Activated CD8-positive, alpha-beta T cell treated with anti-CD3 and anti-CD28 coated beads for 36 hours (primary cell): ENCODE data around the gene ADAM22. TPM values are rescaled to one million over a fixed set of nuclear protein-coding genes. Genes with fewer than 3 reads are reported as not detected.

Experiments
- ATAC-seq: fragments of 200-7000 bp; cut with Tn5 transposase; one replicate; pipeline ENCODE4 v1.10.0; 2021; ENCODE audit warnings: mild to moderate bottlenecking, moderate library complexity
- CTCF ChIA-PET: fragments of 350-600 bp; sonication (Branson Sonifier 250); formaldehyde crosslinking; loops from one replicate; lab custom pipeline; 2021; ENCODE audit warnings: antibody characterized with exemption; lab: Charles Lee
- POLR2A ChIA-PET: fragments of 350-600 bp; sonication (Branson Sonifier 250); formaldehyde crosslinking; loops from one replicate; lab custom pipeline; 2021; ENCODE audit warnings: antibody characterized with exemption; lab: Charles Lee
- DNase-seq: peaks from one replicate; pipeline ENCODE4 v3.0.0-alpha.2; 2020
- H3K27ac Mint-ChIP-seq: one replicate; pipeline ENCODE4 v1.8.0; 2021; ENCODE audit warnings: mild to moderate bottlenecking, mixed read lengths
- H3K27me3 Mint-ChIP-seq: one replicate; pipeline ENCODE4 v1.8.0; 2021; ENCODE audit warnings: mixed read lengths
- H3K36me3 Mint-ChIP-seq: one replicate; pipeline ENCODE4 v1.8.0; 2021; ENCODE audit warnings: low read depth, mixed read lengths
- H3K4me1 Mint-ChIP-seq: one replicate; pipeline ENCODE4 v1.8.0; 2021; ENCODE audit warnings: low read depth, mixed read lengths
- H3K4me3 Mint-ChIP-seq: one replicate; pipeline ENCODE4 v1.8.0; 2021; ENCODE audit warnings: mild to moderate bottlenecking, moderate library complexity, mixed read lengths
- H3K9me3 Mint-ChIP-seq: one replicate; pipeline ENCODE4 v1.8.0; 2021; ENCODE audit warnings: mixed read lengths
- intact Hi-C: fragments of 100-400 bp; cut with micrococcal nuclease; formaldehyde crosslinking; loops from one replicate; pipeline ENCODE4 v1.10.0; 2022
- total RNA-seq, 2 experiments: library from RNA; stranded (reverse); gene quantifications; one replicate each; pipeline ENCODE4 v1.2.3, GENCODE V29; 2021
- TF ChIP-seq, protein P1 (sequence below): fragments of 200-600 bp; IDR thresholded peaks from one replicate; pipeline ENCODE4 v1.8.0; 2022; ENCODE audit warnings: antibody characterized with exemption, mild to moderate bottlenecking

The ADAM22 gene
- total RNA-seq, 2 experiments from 2014 or later: 2.3 to 3.0 TPM

GRCh38 chr7:88184848-88185304, 250.8 kb downstream of the ADAM22 start:
- TF ChIP-seq, protein P1, sequence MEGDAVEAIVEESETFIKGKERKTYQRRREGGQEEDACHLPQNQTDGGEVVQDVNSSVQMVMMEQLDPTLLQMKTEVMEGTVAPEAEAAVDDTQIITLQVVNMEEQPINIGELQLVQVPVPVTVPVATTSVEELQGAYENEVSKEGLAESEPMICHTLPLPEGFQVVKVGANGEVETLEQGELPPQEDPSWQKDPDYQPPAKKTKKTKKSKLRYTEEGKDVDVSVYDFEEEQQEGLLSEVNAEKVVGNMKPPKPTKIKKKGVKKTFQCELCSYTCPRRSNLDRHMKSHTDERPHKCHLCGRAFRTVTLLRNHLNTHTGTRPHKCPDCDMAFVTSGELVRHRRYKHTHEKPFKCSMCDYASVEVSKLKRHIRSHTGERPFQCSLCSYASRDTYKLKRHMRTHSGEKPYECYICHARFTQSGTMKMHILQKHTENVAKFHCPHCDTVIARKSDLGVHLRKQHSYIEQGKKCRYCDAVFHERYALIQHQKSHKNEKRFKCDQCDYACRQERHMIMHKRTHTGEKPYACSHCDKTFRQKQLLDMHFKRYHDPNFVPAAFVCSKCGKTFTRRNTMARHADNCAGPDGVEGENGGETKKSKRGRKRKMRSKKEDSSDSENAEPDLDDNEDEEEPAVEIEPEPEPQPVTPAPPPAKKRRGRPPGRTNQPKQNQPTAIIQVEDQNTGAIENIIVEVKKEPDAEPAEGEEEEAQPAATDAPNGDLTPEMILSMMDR: no peak
- no peaks in the 10 kb centered on the region for H3K9me3 Mint-ChIP-seq
- no peak for ATAC-seq
- no peaks in the 10 kb centered on the region for H3K4me1 Mint-ChIP-seq
- DNase-seq: peak; percentile 4
- intact Hi-C loops: no loop called here
- CTCF ChIA-PET: no interaction called here
- no peak overlapping the region for H3K27ac Mint-ChIP-seq
- POLR2A ChIA-PET: no interaction called here
- H3K27me3 Mint-ChIP-seq: no peaks in the 10 kb centered on the region
- H3K36me3 Mint-ChIP-seq: no peaks in the 10 kb centered on the region
- H3K4me3 Mint-ChIP-seq: no peak overlapping the region

DNA sequence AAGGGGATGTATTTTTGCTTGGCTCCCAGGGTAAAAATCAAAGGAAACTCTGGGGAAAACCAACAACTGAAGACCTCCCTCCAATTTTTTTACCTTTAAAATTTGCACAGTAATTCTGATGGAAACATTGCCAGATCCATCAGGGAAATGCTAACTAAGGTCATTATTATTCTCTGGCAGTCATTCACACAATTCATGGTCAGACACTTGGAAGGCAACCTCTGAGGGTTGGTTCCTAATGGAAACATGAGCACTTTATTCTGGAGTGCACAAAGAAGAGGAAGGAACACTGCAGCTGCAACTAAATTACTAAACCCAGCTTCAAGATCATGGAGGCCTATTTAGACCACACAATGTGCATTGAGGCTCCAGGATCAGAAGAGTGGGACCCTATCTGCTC, 251.6 kb downstream of the ADAM22 start:
- DNase-seq (no peak), ATAC-seq (no peak)
- Mint-ChIP-seq H3K36me3 (no peaks in the 10 kb centered on the region), H3K9me3 (no peaks in the 10 kb centered on the region), H3K4me3 (no peak overlapping the region), H3K27me3 (no peaks in the 10 kb centered on the region), H3K4me1 (no peaks in the 10 kb centered on the region), H3K27ac (no peak overlapping the region)
- intact Hi-C loops: no loop called here
- TF ChIP-seq, protein P1: no peak
- ChIA-PET POLR2A (no interaction called here), CTCF (no interaction called here)

DNA sequence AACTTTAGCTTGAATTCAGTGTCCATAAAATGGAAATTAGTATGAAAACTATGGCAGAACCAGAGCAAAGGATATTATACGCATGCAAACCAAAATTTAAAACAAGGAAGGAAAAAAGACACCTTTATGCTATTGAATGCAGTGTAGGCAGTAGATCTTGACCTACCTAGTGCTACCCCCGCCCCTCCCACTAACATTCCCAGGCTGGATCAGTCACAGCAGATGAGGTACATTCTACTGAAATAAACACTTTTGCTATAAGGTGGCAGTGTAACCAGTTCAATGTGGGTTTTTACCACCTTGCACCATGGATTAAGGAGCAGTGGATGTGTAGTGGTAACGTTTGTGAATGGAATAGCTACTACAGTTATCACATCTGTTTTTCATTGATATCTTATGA, 257.9 kb downstream of the ADAM22 start:
- ATAC-seq (no peak), DNase-seq (no peak)
- Mint-ChIP-seq H3K27ac (no peak overlapping the region), H3K9me3 (no peaks in the 10 kb centered on the region), H3K27me3 (no peaks in the 10 kb centered on the region), H3K4me3 (no peak overlapping the region), H3K4me1 (no peaks in the 10 kb centered on the region), H3K36me3 (no peaks in the 10 kb centered on the region)
- ChIA-PET POLR2A (no interaction called here), CTCF (interaction anchor here (0.9 kb wide), 1 partner anchor 25 kb away, joined by 3 read pairs; no protein-coding TSS in a partner anchor)
- intact Hi-C loops: no loop called here
- TF ChIP-seq, protein P1: no peak

DNA sequence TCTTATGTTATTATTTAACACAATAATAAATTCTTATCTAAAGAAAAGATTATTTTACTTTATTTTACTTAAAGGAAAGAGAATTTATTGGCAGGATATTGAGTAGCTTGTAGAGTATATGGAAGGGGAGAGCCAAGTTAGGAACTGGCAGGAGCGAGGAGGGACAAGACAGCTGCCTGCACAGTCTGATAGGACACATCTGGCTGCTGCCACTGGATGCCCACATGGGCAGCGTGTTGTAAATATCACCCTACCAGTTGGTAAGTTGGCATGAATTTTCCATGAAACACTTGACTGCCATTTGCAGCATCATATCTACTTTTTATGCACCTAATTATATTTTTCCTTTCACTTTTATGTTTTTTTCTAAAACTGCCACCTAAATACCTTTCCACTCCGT, 266.2 kb downstream of the ADAM22 start:
- Mint-ChIP-seq H3K27ac (no peak overlapping the region), H3K36me3 (peaks cover 23% of the 10 kb centered on the region), H3K4me1 (peaks cover 21% of the 10 kb centered on the region), H3K4me3 (no peak overlapping the region), H3K27me3 (no peaks in the 10 kb centered on the region), H3K9me3 (no peaks in the 10 kb centered on the region)
- intact Hi-C loops: no loop called here
- ChIA-PET POLR2A (no interaction called here), CTCF (no interaction called here)
- DNase-seq (no peak), ATAC-seq (no peak)
- TF ChIP-seq, protein P1: no peak

- Mint-ChIP-seq H3K9me3 (no peaks in the 10 kb centered on the region), H3K36me3 (peaks cover 26% of the 10 kb centered on the region), H3K27ac (no peak overlapping the region), H3K4me1 (peaks cover 21% of the 10 kb centered on the region), H3K27me3 (no peaks in the 10 kb centered on the region), H3K4me3 (no peak overlapping the region)
- intact Hi-C loops: no loop called here
- ChIA-PET POLR2A (no interaction called here), CTCF (no interaction called here)
- TF ChIP-seq, protein P1: no peak
- no peak for ATAC-seq
- DNase-seq: no peak
Measured at GRCh38 chr7:88200789-88201188, 266.7 kb downstream of the ADAM22 start.
